ENCODE results near the gene CSTB.

The CSTB gene

DNA sequence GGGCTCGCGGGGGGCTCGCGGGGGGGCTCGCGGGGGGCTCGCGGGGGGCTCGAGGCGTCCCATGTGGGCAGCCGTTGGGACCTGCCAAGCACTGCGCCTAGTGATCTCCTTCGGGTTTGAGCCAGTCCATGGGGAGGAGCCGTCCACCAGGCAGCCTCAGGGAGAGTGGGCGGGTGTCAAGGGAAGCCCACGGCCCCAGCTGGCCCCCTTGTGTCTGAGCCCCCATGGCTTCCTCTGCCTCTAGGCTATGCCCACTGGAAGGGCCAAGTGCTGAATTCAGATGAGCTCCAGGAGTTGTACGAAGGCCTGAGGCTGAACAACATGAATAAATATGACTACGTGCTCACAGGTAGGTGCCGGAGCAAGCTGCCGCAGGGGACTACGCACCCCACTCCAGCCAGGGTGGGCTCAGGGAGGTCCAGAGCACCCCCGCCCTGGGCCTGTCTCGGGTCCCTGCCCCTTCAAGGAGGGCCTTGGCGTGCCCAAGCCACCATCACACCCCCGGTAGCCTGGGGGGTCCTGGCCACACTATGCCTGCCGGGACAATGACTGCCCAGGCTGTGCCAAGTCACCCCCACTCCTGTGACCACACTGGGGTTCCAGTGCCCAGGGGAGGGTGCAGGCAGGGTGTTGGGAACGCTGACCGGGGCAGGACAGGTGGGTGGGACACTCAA is 34.5 kb downstream of the CSTB start:
- no peak overlapping the region for H3K4me3 ChIP-seq (replicated peaks in 1 of 2; ENCODE audit: low read depth in 2 of 2, low read length in 2 of 2)
- TF ChIP-seq, protein P1, sequence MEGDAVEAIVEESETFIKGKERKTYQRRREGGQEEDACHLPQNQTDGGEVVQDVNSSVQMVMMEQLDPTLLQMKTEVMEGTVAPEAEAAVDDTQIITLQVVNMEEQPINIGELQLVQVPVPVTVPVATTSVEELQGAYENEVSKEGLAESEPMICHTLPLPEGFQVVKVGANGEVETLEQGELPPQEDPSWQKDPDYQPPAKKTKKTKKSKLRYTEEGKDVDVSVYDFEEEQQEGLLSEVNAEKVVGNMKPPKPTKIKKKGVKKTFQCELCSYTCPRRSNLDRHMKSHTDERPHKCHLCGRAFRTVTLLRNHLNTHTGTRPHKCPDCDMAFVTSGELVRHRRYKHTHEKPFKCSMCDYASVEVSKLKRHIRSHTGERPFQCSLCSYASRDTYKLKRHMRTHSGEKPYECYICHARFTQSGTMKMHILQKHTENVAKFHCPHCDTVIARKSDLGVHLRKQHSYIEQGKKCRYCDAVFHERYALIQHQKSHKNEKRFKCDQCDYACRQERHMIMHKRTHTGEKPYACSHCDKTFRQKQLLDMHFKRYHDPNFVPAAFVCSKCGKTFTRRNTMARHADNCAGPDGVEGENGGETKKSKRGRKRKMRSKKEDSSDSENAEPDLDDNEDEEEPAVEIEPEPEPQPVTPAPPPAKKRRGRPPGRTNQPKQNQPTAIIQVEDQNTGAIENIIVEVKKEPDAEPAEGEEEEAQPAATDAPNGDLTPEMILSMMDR (IDR thresholded peaks at IDR 0.05; ENCODE audit: low read depth, low read length), result no peak
- DNase-seq (ENCODE audit: low read depth in 2 of 2), result no peak

DNA sequence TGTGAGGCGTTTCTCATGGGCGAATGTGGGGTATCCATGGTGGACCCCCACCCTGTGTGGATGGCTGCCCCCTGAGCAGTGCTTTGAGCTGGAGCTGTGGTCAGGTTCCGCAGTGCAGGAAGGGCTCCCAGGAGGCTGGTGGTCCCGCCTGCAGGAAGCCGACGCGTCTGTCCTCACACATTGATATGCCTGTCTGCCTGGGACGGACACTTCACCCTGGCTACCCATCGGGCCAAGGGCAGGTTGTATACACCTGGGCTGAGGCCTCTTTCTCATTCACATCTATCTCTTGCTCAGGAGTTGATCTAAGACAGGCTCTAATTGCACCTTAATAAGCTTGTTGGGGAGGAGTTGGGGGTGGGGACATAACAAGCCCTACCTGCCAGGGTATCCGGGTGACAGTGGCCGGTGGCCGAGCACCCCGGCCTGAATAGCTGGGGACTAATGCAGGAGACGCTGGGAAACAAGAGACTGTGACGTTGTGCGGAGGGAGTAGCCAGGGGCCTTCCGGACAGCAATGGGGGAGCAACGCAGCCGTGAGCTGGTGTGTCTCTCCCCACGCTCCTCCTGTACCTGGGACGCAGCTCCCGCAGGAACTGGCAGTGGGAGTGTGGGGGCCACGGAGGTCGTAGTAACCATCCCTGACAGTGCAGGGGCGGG is 35.5 kb downstream of the CSTB start:
- DNase-seq (ENCODE audit: low read depth in 2 of 2), result peak; percentile 33 to 45
- TF ChIP-seq, protein P1 (IDR thresholded peaks at IDR 0.05; ENCODE audit: low read depth, low read length), result no peak
- H3K4me3 ChIP-seq (replicated peaks in 1 of 2; ENCODE audit: low read depth in 2 of 2, low read length in 2 of 2), result no peak overlapping the region

DNA sequence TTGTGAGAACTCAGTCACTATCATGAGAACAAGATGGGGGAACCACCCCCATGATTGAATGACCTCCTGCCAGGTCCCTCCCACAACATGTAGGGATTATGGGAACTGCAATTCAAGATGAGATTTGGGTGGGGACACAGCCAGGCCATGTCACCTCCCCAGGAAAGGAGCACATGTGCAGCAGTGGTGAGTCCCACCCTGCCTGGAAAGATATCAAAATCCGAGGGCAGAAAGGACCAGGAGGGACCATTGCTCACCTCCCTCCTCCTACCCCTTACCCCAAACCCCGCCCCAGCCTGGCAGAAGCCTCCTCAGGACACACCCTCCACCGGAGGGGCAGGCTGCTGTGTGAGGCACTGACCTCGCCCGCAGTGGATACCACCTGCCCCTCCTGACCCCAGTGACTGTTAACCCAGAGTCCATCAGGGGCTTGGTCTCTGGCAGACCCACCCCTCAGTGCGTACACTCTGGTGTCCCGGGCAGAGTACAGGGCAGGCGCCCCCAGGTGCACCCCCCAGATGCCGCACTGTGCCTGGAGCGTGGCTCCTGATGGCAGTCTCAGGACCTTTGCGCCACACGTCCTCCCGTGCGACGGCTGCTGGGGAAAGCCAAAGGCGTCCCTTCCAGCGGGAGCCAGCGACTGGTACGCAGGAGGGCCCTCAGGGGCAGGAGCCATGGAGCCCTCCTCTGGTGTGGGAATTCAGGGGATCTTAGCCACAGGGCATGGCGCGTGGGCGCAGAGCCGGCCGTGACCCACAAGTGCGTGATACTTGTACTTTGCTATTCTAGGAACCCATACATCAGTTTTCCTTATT is 36.3 kb downstream of the CSTB start:
- DNase-seq (ENCODE audit: low read depth in 2 of 2), result no peak
- no peak overlapping the region for H3K4me3 ChIP-seq (replicated peaks in 1 of 2; ENCODE audit: low read depth in 2 of 2, low read length in 2 of 2)
- TF ChIP-seq, protein P1 (IDR thresholded peaks at IDR 0.05; ENCODE audit: low read depth, low read length), result no peak

DNA sequence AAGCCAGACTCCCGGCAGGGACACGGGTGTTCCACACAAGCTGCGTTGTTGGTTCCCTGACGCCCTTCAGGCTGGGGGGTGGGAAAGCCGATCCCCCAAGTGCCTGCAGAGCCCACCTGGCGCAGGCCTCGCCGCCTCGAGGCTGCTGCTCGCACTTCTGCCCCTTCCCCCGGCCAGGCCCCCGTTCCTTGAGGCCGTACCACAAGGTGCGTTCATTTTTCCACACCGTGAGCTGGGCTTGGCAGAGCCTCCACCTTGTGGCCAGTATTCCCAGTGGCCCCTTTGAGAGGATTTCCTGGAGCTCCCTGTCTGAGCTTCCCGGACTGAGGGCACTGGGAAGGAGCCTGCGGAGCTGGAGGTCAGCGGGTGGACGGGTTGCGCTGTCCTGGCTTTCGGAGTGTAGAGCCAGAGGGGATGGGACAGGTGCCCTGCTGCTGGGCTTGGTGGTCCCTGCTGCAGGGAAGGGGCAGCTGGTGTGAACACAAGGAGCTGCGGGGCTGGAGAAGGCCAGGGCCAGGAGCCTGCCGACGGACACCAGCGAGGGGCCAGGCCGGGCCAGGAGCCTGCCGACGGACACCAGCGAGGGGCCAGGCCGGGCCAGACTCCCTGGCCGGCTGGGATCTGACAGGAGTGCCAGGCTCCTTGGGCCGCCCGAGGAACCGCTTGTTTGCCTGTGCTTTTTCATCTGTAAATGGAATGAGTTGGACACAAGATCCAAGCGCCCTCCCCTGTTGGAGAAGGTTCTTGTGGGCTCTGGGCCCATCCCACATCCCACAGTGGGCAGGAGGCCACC is 38.8 kb downstream of the CSTB start:
- TF ChIP-seq, protein P1 (IDR thresholded peaks at IDR 0.05; ENCODE audit: low read depth, low read length), result no peak
- no peak for DNase-seq (ENCODE audit: low read depth in 2 of 2)

DNA sequence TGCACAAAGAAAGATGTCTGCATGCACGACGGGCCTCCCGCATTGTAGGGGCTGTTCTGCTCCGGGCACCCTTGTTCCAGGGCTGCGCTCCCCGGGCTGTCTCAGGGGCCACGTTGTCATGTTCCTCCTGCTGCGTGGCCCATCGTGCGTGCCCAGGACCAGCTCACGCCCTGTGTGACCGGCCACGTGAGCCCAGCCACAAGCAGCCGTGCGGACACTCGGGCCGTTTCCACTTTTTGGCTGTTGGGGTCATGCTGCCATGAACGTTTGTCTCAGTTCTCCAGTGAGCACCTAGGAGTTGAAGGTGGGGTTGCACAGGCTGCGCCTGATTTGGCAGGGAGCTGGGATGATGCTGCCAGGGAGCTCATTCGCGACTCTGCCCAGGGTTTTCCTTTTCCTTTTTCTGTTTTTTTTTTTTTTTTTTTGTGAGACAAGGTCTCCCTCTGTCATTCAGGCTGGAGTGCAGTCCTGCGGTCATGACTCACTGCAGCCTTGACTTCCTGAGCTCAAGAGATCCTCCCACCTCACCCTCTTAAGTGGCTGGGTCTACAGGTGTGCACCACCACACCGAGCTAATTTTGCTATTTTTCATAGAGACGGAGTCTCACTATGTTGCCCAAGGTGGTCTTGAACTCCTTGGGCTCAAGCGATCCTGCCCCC is 39.8 kb downstream of the CSTB start:
- no peak overlapping the region for H3K4me3 ChIP-seq (replicated peaks in 1 of 2; ENCODE audit: low read depth in 2 of 2, low read length in 2 of 2)
- DNase-seq (ENCODE audit: low read depth in 2 of 2), result peak in 1 of 2 donors; percentile 32

More for the DNA sequence above, 38.8 kb downstream of the CSTB start:
- no peak overlapping the region for H3K4me3 ChIP-seq (replicated peaks in 1 of 2; ENCODE audit: low read depth in 2 of 2, low read length in 2 of 2)

More for the DNA sequence above, 39.8 kb downstream of the CSTB start:
- TF ChIP-seq, protein P1 (IDR thresholded peaks at IDR 0.05; ENCODE audit: low read depth, low read length), result no peak

All from cardiac fibroblast (primary cell).